ENCODE data around the gene TFPI.
A peak's percentile ranks its signal among the peaks of the same experiment; 100 is the strongest.

TFPI gene

DNA sequence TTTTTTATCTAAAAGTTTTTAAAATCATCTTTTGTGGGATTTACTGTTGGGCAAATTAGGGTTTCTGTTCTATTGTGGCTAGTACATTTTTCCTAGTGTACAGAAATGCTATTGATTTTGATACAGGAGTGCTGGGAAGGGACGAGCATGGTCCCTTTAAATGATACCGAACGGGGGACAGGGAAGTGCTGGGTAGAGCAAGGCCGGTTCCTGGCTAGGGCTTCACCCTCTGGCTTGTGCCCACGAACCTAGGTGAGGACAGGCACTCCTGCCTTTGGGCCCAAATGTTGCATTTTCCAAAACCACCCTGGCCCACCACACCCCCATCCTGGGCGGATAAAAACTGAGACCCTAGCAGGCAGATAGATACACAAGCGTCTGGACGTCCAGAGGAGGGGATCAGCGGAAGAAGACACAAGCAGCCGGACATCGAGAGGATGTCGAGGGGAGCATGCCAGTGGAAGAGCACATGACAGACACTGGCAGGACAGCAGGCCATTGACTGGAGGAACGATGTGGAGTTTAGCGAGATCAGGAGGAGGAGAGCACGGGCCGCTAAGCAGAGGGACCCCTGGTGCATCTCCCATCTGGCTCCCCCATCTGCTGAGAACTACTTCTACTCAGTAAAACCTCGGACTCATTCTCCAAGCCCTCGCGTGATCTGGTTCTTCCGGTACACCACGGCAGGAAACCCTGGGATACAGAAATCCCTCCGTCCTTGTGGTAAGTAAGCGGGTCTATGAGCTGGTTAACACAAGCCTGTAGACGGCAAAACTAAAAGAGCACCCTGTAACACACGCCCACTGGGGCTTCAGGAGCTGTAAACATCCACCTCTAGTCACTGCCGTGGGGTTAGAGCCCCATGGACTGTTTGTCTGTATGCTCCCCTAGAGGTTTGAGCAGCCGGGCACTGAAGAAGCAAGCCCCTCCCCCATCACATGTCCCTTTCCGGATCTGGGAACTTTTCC, 92.7 kb downstream of the TFPI start:
- no peak for DNase-seq

DNA sequence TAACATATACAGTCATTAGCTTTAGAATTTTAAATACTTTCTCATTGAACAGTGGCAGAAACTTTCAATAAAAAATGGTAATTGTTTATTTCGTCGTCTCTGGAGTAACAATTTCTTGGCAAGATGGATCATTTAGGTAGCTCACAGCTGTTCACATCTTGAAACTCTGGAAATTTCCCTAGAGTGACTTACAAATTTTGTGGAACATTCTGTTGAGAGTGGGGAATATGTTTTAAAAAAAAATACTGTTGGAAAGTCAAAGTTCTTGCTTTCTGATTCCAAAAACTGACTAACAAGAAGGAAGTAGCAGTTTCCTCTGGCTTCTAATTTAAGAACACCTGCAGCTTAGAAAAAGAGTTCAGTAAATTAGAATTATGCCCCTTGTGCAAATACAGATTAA, 95.0 kb downstream of the TFPI start:
- DNase-seq = no peak

DNA sequence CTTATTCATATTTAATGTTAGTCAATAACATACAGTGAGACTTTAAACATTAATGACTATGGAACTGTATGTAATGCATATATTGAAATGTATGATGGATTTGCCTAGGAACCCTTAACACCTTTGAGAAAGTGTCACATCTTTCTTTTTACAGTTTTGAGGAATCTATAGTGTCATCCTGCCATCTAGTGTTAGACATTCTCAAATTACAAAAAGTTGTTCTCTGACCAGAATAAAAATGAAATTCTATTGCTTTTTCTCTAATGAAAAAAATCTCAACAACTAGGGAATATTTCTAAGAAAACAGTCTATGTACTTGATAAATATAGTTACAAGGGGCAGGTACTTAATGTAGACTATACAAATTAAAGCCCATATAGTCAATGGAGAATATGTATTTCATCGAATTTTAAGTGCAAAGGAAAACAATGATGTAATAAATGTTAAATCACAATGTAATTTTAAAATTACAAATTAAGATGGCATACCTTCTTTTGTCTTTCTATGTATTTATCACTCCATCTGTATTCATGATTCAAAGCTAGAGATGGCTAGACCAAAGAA, 101.1 kb downstream of the TFPI start:
- DNase-seq = peak; percentile 46

DNA sequence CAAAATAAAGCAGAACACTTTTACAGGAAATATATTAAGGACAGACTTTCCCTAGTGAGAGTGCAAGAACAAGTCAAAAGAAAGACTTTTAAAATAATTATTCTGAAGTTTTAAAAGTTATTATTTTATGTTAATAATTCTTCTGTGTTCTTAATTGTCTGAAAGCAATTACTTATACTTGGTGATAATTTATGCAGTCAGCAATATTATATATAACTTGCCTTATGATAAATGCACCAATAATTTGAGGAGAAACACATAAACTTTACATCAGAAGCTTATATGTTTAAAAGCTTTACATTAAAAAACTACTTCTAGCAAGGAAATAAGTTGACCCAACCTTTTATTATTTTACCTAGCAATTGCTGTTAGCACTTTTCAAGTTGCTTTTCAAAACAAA, 102.7 kb downstream of the TFPI start:
- DNase-seq = no peak

DNA sequence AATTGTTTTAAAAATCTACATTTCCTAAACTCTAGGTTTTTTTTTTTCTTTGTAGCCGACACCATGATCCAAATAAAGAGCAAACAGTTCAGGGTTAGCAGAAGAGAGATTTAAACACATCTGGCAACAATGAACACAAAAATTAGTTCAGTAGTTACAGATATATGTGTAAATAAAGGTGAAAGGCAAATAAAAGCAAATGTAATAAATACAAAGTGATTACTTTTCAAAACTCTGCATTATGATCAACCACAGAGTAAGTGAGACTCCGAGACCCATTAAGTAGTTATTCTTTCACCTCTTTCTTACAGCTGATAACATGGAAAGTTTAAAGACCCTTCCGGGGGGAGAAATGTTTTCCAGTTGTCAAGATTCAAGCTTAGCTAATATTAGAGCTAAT, 106.9 kb downstream of the TFPI start:
- no peak for DNase-seq

DNA sequence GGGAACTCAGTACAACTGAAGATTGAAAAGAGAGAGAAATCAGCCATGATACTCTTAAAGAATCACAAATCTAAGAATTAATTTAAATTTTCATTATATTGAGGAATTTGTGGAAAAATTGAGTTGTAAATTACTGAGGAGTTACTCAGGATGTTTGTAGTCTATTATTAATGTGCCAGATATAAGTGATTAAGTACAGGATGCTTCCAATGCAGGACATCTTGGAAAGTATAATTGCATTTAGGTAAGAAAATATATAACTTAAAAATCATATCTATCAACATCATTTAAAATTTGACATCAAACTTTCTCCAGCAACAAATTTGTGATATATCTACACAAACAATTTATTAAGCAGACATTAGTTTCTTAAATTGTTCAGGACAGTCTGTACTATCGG, 107.5 kb downstream of the TFPI start:
- DNase-seq = no peak

DNA sequence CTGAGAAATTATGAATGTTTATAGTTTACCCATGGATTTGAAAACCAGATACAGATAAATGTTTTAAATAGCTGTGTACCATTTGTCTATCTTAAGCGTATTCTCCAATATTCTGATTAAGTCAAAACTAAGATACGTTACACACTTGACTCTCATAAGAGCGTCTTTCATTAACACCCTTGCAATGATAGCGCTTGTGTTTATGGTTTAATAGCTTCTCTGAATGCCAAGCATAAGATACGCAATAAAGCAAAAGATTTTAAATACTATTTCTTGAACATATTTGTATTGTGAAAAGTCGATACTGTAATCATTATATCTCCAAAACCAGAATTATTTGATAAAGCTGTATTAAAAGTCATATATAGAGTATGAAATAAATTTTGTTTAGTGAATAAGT, 109.2 kb downstream of the TFPI start:
- DNase-seq = no peak

DNA sequence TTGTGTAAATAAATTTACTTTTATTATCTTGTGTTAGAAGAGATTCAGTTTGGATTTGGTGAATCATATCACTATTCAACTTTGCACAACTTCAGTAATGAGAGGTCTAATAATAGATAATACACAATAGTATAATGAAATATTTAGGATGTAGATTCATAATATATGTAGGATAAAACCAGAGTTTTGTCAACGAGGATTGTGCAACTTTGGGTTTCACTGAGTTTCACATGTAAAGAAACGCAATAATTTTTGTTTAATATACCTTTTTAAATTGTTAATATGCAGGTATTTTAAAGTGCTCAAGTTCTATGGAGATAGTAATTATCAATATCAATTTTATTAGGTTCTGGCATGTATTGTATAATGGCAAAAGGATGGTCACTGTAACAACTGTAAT, 111.5 kb downstream of the TFPI start:
- DNase-seq = no peak

DNA sequence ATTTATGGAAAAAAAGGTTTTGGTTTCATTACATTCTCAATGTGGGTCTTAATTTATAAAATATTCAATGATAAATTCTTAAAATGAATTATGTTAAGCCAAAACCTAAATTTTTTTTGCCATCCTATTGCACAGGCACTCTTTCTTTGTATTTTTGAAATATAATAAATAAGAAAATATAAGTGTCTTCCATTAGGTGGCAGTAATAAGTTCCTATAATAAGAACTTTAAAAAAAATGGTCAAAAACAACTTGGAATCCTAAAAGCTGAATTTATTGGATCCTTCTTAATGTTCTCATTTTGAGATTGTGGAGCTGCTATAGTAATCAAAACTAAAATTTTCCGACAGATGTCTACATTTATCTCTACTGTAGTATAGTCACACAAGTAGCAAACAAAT, 111.9 kb downstream of the TFPI start:
- DNase-seq = no peak

DNA sequence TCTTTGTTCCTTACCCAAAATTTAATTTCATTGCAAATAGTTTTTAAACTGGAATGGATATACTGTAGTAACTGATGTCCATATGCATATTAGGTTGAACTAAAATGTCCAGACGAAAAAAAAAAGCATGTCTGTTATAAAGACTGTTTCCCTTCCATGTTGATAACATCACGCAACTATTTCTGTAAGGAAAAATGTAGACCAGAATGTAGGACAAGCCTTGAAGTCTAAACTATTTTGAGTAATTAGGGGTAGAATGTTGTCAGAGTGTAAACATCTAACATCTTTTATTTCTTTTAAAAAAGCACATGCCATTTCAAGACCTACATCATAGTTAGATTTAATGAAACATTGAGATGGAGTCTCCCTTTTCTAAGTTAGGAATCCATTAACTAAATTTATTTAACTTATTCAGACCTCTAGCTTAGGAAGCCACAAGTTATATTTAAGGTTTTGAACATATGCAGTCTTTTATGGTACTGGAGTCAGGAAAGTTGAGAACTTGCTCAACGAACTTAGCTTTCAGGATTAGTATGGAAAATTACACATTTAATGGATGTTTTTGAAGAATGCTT, 114.0 kb downstream of the TFPI start:
- no peak for DNase-seq

DNA sequence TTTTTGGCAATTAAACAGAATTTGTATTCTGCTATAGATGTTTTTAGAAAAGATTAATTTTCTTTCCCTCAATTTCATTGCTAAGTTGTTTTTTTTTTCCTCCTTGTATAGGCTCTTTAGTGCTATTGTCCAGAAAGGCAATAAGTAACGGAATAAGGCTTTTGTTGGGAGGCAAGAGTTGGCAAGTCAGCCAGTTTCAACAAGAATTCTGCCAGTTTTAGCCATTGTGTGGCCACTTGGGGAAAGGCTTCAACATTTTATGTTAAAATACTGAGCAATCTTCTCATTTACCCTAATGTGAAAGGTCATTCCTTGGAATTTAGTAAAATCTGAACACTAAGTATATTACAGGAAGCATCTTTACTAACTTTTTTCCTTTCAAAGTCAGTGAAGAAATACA, 115.8 kb downstream of the TFPI start:
- no peak for DNase-seq

DNA sequence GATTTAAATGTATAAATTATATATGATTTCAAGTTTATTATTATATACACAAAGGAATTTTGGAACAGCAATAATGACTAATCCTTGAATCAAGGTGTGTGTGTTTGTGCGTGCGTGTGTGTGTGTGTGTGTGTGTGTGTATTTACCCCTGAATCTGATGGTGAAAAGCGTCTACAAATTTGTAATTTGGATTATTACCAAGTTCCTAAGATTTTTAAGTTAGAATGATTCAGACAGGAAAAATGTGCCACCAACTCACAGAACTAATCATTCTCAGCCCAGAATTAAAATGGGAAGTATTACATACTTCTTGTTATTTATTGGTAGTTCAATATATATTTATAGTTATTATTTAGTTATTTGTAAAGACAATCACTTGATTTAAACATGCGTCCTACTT, 118.5 kb downstream of the TFPI start:
- DNase-seq = no peak

DNA sequence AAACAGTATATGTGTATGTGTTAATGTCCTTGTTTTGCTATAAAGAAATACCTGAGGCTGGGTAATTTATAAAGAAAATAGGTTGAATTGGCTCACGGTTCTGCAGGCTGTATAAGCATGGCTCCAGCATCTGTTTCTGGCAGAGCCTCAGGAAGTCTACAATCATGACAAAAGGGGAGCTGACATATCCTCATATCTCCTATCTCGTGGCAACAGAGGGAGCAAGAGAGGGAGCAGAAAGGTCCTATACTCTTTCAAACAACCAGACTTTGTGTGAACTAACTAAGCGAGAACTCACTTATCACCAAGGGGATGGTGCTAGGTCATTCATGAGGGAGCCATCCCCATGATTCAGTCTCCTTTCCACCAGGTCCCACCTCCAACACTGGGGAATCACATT, 119.2 kb downstream of the TFPI start:
- no peak for DNase-seq

DNA sequence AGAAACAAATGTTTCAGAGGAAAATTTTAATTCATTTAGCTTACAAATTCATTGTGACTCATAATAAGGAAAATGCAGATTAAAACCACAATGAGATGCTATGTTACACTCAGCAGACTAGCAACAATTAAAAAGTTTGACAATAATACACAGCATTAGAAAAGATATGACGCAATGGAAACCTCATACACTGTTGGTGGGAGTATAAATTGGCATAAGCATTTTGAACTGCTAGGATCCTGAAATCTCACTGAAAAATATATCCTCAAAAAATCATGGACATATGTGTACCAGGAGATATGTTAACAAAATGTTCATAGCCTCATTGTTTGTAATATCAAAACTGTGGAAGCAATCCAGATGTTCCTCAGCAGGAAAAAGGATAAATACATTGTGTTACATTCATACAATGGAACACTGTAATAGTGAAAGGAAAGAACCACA, 119.9 kb downstream of the TFPI start:
- DNase-seq = no peak

DNA sequence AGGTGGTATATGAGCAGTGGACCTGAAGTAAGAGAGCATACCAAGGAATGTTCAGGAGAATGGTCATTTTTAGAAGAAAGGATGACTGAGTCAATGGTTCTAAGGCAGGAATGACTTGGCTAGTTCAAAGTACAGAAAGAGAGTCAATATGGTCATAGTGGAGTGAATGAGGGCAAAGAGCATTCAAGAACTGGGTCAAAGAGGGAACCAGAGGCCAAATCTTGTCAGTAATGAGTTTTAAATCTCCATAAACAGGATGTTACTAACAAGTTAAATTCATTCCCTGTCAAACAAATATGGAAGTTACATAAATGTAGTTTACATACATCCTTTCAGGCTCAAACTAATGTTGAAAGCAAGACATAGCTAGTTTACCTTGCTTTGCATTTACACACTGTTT, 122.3 kb downstream of the TFPI start:
- DNase-seq = no peak

DNA sequence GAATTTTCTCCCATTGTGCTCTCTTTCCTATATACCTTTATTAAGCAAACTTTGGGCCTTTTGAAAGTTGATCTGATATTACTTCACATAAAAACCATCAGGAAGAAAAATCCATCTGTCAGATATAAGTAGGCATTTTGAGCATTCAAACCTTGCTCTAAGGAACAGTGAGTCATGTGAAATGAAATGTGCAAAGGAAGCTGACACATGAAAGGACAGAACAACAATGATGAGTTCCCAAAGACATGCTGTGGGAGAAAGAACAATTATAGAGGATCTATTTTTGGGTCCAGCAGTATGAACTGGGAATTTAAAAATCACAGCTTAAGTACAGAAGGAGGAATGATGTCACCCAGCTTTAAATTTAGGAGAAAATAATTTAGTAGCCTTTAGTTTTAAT, 124.2 kb downstream of the TFPI start:
- peak; percentile 28 for DNase-seq

DNA sequence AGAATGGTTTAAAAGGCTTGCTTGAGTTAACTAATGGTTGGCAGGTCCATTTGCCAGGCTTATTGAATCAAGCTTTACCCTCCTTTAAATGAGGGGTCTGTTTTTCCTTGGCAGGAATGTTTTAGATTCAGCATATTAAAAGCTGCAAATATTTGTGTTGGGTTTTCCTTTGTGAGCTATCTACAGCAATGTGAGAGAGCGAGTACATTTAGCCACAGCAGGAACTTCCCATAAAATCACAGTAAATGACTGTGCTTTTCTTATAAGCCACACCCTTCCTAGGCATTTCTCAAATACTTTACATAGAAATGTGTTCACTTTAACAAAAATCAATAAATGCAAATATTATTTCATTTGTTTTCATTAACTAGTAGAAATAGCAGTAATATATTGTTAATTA, 130.1 kb downstream of the TFPI start:
- DNase-seq = peak; percentile 40

DNA sequence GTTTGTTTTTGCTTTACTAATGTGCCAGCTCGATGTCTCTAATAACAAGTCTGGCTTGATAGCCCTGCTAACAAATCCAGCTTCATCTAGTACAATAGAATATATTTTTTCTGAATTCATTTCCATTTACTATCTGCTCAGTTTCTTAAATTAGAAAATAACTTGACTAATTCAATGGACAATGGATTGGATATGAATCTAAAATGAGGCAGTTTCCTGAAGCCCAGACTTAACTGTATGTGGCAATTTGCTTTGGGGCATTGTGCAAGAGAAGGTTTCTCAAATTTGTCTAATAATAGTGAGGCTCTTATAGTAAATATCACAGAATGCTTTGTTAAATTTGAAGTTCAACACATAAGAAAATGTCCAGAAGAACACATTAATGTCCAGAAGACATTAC, 132.0 kb downstream of the TFPI start:
- DNase-seq = peak; percentile 39

DNA sequence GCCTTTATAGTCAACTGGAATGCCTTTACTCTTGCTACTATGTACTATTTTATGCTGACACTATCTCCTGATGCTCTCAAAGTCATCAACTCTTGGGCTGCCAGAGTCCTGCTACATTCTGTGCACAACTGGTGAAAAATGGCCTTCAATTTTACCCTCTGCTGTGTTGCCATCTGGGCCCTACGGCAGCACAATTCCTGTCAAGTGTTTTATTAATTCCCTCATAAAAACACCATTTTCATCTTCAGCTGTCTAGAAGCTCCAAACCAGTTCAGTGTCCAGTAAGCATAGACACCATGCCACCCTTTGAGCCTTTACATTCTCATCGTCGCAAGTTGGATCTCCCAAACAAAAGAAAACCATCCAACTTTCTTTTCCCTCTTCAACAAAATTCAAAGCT, 132.7 kb downstream of the TFPI start:
- DNase-seq = no peak

DNA sequence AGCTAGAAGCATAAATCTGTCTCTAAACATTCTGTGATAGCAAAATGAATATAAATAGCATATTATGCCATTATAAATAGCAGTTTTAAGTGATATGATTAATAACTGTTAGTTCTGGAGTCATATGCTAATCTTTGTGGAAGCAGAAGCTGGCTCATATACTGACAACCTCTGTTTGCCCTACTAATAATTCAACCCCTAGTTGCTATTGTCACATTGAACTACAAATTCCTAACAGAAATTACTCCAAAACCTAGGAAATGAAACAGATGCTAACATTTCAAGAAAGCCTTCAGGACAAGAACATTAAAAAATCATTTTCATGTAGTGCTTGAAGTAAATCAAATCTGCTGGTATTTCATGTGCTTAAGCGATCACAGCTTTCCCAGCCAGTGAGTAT, 134.4 kb downstream of the TFPI start:
- DNase-seq = no peak

DNA sequence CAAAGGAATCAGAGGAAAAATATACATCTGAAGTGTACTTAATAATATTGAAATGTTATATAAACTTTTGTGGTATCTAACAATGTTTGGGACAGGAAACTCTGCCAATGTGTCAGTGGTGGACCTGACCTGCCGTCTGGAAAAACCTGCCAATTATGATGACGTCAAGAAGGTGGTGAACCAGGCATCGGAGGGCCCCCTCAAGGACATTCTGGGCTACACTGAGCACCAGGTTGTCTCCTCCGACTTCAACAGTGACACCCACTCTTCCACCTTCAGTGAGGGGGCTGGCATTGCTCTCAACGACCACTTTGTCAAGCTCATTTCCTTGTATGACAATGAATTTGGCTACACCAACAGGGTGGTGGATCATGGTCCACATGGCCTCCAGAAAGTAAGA, 138.8 kb downstream of the TFPI start:
- no peak for DNase-seq
